Uterus (tissue), 4 donors: ENCODE measurements around the gene MACROD1. TPM values are rescaled to one million over a fixed set of nuclear protein-coding genes. Genes with fewer than 3 reads are reported as not detected.

Experiments used
- DNase-seq, 2 donors: peaks; one replicate each; pipeline ENCODE4 v3.0.0-alpha.2; 2019 to 2020
- H3K27ac ChIP-seq, 2 donors: fragments of 200-600 bp; sonication (generic); 1 replicate in 1 of 2; 2 replicates in 1 of 2; pipeline ENCODE4 v1.5.1; 2016 to 2018
- H3K27me3 ChIP-seq, 2 donors: fragments of 200-600 bp; sonication (generic); one replicate each; pipeline ENCODE4 v1.5.1; 2018 to 2019; ENCODE audit warnings: control low read depth in 1 of 2
- H3K36me3 ChIP-seq, 2 donors: fragments of 200-600 bp; sonication (generic); one replicate each; pipeline ENCODE4 v1.5.1; 2019; ENCODE audit warnings: control low read depth in 1 of 2
- H3K4me1 ChIP-seq, 2 donors: fragments of 200-600 bp; sonication (generic); one replicate each; pipeline ENCODE4 v1.5.1; 2018 to 2019; ENCODE audit warnings: control low read depth in 1 of 2
- H3K4me3 ChIP-seq, 2 donors: fragments of 200-600 bp; sonication (generic); 1 replicate in 1 of 2; 2 replicates in 1 of 2; pipeline ENCODE4 v1.5.1; 2018 to 2019; ENCODE audit warnings: mild to moderate bottlenecking in 1 of 2
- H3K9me3 ChIP-seq, 2 donors: fragments of 200-600 bp; sonication (generic); one replicate each; pipeline ENCODE4 v1.5.1; 2019; ENCODE audit warnings: control low read depth in 1 of 2
- CTCF ChIP-seq, 4 experiments: fragments of 200-600 bp in 2 of 4; fragments of 450-650 bp in 2 of 4; sonication (generic) in 2 of 4; IDR thresholded peaks; one replicate each; pipeline ENCODE4 v1.5.1; 2016 to 2019; ENCODE audit warnings: antibody characterized with exemption in 4 of 4, mild to moderate bottlenecking in 2 of 4, moderate library complexity in 1 of 4
- POLR2A ChIP-seq, 2 donors: fragments of 450-650 bp; IDR thresholded peaks; one replicate each; pipeline ENCODE4 v1.6.1; 2016; ENCODE audit warnings: antibody characterized with exemption in 2 of 2, mild to moderate bottlenecking in 1 of 2, moderate library complexity in 1 of 2
- intact Hi-C: fragments of 100-400 bp; cut with DNase I; formaldehyde crosslinking; loops from one replicate; pipeline ENCODE4 v1.15.1; 2023; ENCODE audit warnings: low total_unique reads
- total RNA-seq, 4 donors: library from RNA; depleted of rRNA in 3 of 4; stranded (reverse); fragments of >200 nt in 3 of 4; gene quantifications; one replicate each; pipeline versions ENCODE4 v1.1.0 to v1.2.4, GENCODE V29; 2014 to 2023
- donor health status: DM: yes; HTN: yes; CAD: no.

MACROD1 gene
- total RNA-seq, 4 donors from 2014 or later: 1.8 to 27.1 (median 6.6) TPM

- intact Hi-C loops: loop anchor here (10.0 kb wide), 2 partner anchors 305 to 375 kb away; partner anchors contain the start of genes MARK2 and ZFTA
- Histone ChIP-seq H3K27ac (no peak overlapping the region), H3K4me1 (no peaks in the 10 kb centered on the region)
Observed at GRCh38 chr11:64140082-64140481, 25.8 kb downstream of the MACROD1 start.

GRCh38 chr11:64139049-64139448 is 26.9 kb downstream of the MACROD1 start:
- no peaks in the 10 kb centered on the region for H3K27me3 ChIP-seq
- H3K4me3 ChIP-seq: no peak overlapping the region
- H3K36me3 ChIP-seq: no peaks in the 10 kb centered on the region
- peak in 1 of 2 donors; percentile 40 for DNase-seq
- TF ChIP-seq POLR2A (IDR thresholded peaks at IDR 0.05): no peak
- no peak for TF ChIP-seq CTCF (IDR thresholded peaks at IDR 0.05)
- H3K27ac ChIP-seq: no peak overlapping the region
- H3K4me1 ChIP-seq: no peaks in the 10 kb centered on the region
- intact Hi-C loops: no loop called here
- no peaks in the 10 kb centered on the region for H3K9me3 ChIP-seq

More at GRCh38 chr11:64140082-64140481, 25.8 kb downstream of the MACROD1 start:
- H3K36me3 ChIP-seq: no peaks in the 10 kb centered on the region
- H3K4me3 ChIP-seq: no peak overlapping the region
- DNase-seq: no peak
- no peaks in the 10 kb centered on the region for H3K9me3 ChIP-seq
- H3K27me3 ChIP-seq: no peaks in the 10 kb centered on the region
- TF ChIP-seq CTCF (IDR thresholded peaks at IDR 0.05) (no peak), POLR2A (IDR thresholded peaks at IDR 0.05) (no peak)

- H3K27me3 ChIP-seq: no peaks in the 10 kb centered on the region
- H3K4me3 ChIP-seq: no peak overlapping the region
- H3K27ac ChIP-seq: no peak overlapping the region
- no peak for TF ChIP-seq CTCF (IDR thresholded peaks at IDR 0.05)
- no peak for TF ChIP-seq POLR2A (IDR thresholded peaks at IDR 0.05)
- H3K36me3 ChIP-seq: no peaks in the 10 kb centered on the region
- no peaks in the 10 kb centered on the region for H3K4me1 ChIP-seq
- H3K9me3 ChIP-seq: no peaks in the 10 kb centered on the region
- DNase-seq: no peak
- intact Hi-C loops: no loop called here
Observed at GRCh38 chr11:64138398-64138797, 27.5 kb downstream of the MACROD1 start.

GRCh38 chr11:64136765-64137441 is 29.0 kb downstream of the MACROD1 start:
- Histone ChIP-seq H3K27ac (no peak overlapping the region), H3K36me3 (no peaks in the 10 kb centered on the region), H3K4me3 (no peak overlapping the region), H3K4me1 (no peaks in the 10 kb centered on the region), H3K9me3 (no peaks in the 10 kb centered on the region), H3K27me3 (no peaks in the 10 kb centered on the region)
- no peak for TF ChIP-seq CTCF (IDR thresholded peaks at IDR 0.05)
- intact Hi-C loops: no loop called here
- no peak for DNase-seq

GRCh38 chr11:64135711-64136110 is 30.2 kb downstream of the MACROD1 start:
- no peak for DNase-seq
- Histone ChIP-seq H3K9me3 (no peaks in the 10 kb centered on the region), H3K4me1 (no peaks in the 10 kb centered on the region), H3K27me3 (no peaks in the 10 kb centered on the region), H3K27ac (no peak overlapping the region), H3K4me3 (no peak overlapping the region), H3K36me3 (no peaks in the 10 kb centered on the region)
- no peak for TF ChIP-seq POLR2A (IDR thresholded peaks at IDR 0.05)
- TF ChIP-seq CTCF (IDR thresholded peaks at IDR 0.05): no peak
- intact Hi-C loops: no loop called here
